Femur (tissue), 1 donor: ENCODE data around the gene CHAT.

Experiments used
- DNase-seq: peaks from one replicate; pipeline ENCODE4 v3.0.0-alpha.2; 2017

The CHAT gene

DNA sequence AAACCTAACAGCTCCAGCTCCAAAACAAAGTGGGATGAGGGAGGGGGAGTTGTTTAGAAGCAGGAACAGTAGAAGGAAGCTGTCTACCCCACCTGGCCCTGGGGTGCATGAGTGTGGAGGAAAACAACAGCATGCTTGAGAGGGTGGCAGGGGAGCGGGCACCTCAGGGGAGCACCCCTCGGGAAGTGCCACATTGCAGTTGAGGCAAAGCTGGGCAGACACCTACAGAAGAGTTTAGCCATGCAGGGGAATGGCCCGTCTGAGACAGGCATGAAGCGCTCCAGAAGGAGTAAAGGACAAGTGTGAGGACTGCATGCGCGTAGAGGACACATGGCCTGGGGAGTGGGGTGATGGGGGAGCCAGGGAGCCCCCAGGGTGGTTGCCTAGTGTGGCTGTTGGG is 18.1 kb downstream of the CHAT start:
- DNase-seq, result no peak

DNA sequence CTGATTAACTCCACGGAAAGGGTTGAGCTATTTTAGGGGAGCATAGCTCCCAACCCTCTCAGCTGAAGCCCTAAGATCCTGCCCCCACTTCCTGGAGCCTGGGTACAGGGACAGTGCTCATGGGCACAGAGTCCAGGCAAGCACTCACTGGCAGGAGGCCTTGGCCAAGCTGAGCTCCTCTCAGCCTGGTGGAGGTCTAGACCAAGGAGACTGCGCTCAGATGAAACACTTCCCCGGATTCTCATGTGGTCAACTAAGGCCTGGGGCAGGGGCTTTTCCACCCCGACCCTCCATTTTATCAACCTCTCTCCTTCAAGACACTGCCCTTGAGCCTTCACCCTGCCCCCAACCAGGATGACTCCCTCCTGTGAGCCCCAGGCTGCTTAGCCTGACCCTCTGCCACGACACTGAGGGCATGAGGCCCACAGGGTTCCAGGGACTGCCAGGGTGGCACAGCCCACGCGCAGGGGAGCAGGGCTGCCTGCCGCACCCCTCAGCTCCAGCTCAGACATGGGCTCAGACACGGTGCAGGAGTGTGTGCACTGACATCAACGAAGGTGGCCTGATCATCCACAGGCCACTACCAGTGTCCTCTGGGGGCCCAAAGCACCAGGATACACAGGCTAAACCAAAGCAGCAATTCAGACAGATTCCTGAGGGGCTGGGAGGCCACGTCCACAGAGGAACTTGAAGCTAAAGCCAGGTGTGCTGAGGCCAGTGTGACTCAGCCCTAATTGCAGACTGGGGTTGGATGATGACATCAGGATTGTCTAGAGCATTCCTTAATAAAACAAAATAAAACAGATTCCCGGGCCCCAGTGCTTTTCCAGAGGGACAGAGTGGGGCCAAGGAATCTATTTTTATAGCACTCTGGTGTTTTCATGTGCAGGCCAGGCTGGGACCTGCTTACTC is 18.8 kb downstream of the CHAT start:
- DNase-seq, result no peak

DNA sequence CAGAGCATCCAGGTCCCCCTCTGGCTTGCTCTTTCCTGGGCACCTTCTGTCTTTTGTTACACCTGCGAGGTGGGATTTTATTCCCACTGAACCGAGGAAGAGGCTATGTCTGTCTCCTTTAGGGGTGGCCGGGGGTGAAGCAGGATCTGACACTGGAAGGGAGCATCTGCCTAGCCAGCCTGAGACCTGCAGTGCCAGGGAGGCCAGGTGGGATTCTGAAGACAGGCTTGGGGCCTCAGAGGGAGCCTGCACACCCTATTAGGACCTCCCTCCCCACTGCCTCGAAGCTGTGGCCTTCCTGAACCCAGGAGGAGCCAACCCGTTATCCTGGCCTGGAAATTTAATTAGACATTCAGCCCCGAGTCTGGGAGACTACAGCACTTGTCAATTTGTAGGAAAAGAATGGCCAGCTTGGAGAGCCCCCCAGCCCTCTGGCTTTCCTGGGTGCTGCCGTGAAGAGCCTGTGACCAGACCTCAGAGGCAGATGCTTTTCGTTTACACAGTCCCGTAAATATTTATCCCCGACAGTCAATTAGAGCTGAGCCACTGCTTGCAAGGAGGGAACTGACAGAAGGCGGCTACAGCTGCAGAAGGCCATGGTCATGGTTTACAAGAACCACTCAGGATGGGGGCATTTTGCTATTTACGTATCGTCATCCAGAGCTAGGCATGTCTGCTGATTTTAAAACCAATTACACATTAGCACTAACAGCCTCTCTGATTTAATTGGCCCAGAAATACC is 19.7 kb downstream of the CHAT start:
- no peak for DNase-seq

DNA sequence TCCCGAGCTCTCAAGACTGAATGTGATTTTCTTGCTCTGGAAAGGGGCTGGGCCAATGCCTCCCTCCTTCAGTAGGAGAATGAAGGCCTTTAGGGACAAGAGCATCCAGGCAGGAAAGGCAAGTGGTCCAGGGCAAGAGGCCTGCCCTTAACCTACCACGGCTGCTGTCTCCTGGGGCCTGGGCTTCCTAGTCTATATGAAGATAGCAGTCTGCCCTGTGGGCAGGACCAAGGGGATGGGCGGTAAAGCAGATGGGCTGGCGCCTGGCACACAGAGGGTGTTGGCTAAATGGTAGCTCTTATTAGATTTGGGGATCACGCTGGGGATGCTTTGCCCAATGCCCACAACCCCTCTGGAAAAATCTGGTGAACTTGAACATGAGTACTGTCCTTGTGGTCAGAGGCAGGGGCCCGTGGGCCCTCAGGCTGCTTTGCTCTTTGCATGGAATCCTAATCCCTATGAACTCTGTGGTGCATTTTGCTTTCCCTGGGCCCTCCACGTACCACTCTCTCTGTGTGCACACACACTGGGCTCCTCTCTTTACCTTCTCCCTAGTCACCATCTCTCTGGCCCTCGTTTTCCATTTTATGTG is 20.3 kb downstream of the CHAT start:
- no peak for DNase-seq

DNA sequence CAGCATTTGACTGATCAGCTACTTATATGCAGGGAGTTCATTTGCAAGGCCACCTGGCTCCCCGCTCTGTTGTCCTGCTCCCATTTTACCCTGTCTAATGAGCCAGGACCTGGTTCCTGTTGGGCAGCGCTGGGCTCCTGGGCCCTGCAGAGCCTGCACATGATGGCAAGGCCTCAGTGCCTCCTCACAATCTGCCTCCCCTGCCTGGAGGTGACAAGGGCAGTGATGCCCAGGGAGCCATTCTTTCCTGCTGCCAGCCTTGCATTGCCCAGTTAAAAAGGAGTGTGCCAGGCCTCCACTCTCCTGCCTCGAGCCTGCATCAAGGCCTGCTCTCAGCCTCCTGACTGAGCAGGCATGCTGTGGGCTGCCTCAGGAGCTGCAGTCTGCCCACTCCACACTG is 28.5 kb downstream of the CHAT start:
- DNase-seq, result peak; percentile 2

DNA sequence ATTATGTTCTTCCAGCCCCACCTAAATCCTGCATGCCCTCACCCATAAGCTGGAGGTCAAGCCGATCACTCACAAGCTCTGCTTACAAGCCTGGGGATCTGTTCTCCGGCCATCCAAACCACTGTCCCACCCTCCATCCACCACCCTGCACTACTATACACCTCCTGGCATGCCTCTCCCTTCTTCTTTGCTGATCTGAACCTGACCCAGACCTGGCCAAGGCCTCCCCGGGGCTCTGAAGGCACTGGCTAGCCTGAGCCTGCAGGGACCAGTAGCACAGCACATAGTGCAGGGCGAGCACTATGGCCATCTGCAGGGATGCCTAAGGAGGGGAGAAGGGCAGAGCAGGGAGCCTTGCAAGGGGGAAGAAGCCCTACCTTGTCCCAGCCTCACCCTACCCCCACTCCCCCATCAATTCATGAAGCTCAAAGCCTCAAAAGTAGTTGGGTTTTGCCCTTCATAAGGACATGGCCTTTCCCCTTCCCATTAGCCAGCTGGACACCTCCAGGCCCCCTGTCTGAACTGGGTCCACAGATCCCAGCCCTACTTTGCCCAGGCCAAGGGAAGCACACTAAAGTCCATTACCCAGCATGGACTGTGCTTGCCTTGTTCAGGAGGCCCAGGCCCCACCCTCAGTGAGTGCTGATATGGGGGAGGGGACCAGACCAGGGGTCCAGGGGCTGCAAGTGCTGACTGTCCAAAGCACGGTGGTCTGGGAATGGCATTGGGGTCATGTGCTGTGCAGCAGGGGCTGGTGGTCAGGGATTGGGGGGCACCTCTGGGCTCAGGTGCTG is 29.6 kb downstream of the CHAT start:
- DNase-seq, result no peak

DNA sequence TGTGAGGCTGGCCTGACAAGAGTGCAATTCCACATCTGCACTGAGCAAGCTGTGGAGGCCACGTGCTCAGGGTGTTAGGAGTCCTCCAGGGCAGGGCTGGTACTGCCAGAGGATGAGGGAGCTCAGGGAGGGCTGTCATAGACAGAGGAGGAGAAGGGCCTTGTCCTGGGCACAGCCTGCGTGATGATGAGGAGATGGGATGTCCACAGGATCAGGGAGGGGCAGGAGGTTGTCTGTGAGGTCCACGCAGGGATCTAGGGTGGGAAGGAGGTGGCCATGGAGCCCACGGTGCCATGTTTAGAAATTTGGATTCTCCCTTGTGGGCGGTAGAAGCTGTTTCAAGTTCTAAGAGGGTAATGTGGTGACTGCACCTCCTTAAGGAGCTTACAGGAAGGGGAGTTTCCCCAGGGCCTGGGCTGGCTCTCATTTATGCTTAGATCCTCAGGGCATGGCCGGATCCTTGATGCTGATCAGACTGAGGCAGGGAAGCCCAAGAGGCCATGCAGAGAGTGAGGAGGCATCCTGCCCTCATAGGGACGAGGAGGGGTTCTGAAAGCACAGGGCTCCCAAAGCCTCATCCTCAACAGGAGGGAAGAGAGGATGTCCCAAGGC is 30.3 kb downstream of the CHAT start:
- no peak for DNase-seq

DNA sequence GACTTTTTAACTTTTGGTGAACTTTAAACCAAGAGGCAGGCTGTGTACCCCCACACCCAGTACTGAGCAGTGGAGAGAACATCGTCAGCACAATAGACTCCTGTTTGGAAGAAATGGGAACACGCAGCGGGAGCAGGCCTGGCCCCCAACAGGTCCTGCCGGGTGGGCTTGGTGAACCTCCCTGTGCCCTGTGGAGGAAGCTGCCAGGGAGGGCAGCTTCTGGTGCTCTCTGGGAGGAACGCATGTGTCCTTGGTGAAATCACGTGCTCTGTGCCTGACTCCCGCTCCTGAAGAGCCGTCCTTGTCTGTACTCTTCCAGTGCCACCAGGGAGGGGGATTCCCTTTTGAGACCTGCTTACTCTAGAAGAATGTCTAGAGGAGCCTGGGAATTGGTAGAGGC is 31.6 kb downstream of the CHAT start:
- no peak for DNase-seq

DNA sequence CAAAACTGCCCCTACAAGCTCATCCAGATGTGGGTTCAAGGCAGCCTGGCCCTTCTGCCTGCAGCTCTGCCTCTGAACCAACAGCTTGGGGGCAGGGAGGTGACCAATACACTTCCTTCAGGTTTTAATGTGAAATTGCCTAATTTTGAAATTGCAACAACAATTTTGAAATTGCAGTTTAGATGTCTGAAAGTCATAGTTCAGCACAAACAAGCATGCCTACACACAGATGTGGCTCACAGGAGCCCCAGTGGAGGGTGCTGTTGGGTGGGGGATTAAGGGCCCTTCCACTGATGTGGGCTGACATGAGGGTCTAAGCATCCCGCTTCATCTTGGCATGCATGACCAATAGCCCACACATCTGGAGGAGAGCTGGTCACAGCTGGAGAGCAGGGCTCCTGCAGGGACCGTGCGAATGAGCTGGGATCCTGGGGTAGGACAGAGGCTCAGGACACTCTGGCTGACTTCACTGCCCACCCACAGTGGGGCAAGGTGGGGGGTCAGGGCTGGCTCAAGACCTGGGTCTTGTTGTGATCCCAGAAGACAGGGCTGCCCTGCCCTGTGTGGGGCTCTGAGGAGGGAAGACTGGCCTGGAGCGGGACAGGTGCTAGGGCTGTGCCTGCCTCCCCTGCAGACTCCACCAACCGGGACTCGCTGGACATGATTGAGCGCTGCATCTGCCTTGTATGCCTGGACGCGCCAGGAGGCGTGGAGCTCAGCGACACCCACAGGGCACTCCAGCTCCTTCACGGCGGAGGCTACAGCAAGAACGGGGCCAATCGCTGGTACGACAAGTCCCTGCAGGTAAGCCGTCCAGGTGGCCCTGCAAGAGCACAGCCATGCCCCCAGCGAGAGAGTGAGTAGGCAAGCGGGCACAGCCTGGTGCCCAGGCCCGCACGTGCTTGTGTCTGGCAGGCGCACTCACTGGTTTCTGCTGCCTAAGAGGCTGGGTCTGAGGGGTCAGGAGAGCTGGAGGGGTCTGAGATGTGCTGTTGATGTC is 32.3 kb downstream of the CHAT start:
- DNase-seq, result no peak

DNA sequence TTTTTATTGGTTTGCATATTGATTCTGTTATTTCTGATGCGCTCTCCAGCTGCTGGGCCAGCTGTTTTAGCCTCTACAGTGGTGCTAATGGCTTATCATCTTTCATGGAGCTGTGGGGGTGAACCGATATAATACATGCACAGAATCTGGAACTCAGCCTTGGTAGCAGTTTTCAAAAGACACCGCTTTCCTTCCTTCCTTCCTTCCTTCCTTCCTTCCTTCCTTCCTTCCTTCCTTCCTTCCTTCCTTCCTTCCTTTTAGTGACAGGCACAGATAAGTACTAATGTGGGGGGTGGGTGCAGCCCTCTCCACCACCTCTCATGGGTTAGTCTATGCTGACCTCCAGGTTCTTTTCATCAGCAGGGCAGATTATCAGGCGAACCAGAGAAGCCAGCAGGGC is 33.7 kb downstream of the CHAT start:
- no peak for DNase-seq

DNA sequence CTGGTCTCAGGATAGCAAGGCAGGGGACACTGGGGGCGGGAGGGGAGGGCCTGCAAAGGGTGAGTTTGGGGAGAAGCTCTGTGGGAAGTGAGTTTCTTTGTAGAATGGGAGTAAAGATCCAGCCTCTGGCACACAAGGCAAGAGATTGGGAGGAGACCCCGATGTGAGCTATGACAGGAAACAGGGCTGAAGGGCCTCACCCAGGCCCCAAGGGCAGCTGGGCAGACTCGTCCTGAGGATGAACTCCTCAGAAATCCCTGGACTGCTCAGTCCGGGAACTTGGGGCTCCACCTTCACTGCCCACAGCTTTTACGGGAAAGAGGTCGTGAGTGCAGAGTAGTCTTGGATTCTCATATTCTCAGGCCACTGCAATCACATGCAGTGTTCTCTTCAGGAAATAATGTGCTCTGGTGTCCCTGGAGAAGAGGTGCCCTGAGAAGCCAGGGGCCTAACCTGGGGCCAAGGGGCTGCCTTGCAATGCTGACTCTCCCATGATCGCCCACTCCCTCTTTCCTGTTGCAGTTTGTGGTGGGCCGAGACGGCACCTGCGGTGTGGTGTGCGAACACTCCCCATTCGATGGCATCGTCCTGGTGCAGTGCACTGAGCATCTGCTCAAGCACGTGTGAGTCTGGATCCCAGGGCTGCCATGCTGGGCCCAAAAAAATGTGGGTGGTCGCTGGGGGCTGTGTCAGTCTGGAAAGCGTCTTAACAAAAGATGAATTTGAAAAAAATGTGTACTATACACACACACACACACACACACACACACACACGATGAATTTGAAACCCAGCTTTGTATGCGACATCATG is 34.4 kb downstream of the CHAT start:
- no peak for DNase-seq

DNA sequence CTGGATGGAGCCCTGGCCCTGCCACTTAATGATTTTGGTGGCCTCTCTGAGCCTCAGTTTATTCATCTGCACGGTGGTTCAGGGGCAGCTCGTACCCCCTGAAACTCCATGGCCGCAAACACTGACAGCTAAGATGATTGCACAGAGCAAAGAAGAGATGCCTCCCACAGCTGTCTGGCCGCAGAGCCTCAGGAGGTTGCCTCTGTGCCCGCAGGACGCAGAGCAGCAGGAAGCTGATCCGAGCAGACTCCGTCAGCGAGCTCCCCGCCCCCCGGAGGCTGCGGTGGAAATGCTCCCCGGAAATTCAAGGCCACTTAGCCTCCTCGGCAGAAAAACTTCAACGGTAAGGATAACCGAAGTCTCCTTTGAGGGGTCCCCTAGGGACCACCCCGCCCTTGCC is 35.5 kb downstream of the CHAT start:
- peak; percentile 28 for DNase-seq

DNA sequence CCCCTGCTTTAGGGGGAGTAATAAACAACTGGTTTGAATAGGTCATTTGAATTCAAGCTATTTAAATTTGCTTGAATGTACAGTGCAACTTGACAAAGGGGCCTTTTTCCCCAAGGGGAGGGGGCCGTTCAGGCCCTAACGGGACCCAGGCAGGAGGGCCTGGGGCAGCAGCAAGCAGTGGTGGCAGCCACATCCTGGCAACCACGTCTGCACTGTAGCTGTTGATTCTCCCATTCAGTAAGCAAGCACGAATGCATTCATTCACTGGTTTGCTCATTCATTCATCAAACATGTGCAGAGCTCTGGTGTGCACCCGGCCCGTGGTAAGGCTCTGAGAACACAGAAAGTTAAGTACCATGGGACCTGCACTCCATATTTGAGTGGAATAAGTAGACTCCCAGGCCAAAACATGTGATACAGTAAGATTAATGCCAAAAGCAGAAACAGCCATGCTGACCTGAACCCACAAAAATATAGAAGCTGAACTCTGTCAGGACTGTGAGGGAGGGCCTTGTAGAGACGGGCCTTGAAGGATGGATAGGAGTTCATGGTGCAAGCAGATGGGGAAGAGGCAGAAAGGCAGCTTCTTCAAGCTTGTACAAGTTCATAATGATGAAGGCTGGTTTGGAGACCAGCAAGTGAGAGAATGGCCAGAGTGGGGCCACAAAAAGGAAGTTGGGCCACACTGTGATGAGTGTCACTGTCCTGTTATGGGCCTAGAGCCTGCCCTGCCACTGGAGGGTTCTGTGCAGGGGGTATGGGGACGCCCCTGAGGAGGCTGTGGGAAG is 36.3 kb downstream of the CHAT start:
- no peak for DNase-seq

DNA sequence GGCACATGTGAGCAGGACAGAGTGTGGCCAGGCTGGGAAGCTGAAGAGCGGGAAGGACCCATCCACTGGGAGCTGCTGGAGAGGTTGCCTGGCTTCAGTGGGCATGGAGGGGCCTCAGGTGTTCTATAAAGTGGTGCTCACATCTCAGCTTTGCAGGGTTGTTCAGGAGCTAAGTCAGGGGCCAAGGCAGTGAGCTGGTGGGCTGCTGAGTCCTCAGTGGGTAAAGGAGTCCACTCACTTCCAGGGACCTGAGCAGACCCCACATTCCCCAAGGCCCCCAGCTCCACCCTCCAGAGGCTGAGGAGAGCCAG is 36.8 kb downstream of the CHAT start:
- DNase-seq, result no peak

DNA sequence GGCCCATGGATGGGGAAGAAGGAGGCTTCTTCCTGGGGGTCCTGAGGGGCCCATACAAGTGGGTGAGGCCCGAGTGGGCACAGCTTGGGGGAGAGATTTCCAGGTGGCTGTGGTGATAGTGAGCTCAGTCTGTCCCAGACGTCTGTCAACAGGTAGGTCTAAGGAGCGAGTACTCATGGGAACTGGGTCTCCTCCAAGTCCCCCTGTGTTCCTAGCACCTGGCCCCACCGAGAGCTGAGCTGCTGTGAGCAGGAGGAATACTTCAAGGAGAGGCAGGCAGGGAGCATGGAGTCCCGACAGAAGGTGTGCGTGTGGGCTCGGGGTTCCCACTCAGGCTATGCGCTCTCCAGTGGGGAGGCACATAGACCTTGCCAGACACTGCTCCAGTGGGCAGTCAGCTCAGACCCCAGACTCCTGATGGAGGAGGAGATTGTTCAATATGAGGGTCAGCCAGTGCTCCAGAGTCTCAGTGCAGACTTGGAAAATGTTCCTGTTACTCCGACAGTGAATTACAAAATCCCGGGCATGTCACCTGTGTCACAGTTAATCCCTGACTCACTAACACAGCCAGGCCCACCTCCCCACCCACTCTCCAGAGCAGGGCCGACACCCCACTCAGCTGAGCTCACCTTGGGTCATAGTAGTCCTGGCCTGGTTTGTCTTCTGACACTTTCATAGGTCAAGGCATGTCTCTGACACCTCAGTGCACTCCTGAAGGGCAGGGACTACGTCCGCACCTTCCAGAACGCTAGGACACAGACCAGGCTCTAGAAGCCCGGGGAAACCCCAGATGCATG is 37.4 kb downstream of the CHAT start:
- DNase-seq, result no peak

DNA sequence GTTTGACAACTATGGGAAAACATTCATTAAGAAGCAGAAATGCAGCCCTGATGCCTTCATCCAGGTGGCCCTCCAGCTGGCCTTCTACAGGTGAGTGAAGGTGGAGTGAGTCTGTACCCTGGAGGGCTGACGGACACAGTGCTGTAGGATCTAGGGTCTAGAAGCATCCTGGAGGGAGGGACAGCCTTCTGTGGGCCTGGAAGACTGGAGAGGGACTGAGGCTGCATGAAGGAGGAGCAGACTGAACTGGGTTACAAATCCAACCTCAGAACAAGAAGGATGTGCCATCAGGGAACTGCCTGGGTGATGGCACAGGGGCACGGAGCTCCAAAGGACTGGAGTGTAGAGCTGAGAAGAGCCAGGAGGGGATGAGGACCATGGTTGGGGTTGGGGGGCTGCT is 38.1 kb downstream of the CHAT start:
- DNase-seq, result no peak

DNA sequence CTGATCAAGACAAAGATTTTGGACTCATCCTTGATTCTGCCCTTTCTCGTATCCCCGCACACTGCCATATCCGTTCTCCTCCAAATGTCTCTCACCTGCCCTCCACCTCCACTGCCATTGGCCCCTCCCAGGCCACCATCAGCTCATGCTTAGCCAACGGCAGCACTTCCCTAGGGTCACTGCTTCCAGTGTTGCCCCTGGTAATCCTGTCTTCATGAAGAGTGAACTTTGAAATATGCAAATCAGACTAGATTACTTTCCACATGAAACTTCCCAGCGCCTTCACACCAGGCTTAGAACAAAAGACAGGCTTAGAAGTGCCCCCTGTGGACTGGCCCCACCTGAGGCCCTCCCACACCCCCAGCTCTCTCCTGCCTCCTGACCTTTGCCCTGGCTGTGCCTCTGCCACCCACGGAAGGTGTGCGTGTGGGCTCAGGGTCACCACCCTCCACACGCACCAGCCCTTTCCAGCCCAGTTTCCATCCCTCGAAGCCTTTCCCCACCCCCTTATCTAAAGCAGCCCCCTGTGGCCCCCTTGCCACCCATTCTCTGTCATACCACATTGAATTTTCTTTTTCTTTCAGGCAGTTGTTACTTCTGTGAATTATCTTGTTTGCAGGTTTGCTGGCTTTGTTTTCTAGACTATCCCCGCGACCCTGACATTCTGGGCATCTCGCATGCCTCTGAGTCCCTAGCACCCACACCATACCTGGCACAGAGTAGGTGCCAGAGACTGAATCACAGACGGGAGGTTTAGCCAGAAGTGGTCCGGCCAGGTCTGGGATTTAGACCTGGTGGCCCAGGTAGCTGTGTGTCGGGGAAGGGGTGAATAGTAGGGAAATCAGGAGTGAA is 38.8 kb downstream of the CHAT start:
- no peak for DNase-seq
